Ascending aorta (tissue), 2 donors: ENCODE data around the gene UTF1. TPM values are rescaled to one million over a fixed set of nuclear protein-coding genes. Genes with fewer than 3 reads are reported as not detected.
"Not testable (repeated sequence)": the region's sequence is repeated elsewhere in the genome, so short reads cannot be mapped to it uniquely, and the experiment has no call there.

Source experiments
- DNase-seq, 2 donors: peaks; one replicate each; pipeline ENCODE4 v3.0.0-alpha.2; 2019; ENCODE audit warnings: low spot score in 2 of 2
- H3K27ac ChIP-seq, 2 donors: fragments of 200-600 bp; sonication (generic); one replicate each; pipeline ENCODE4 v1.5.1; 2016 to 2017; ENCODE audit warnings: mild to moderate bottlenecking in 1 of 2
- H3K27me3 ChIP-seq: fragments of 200-600 bp; sonication (generic); one replicate; pipeline ENCODE4 v1.5.1; 2017
- H3K36me3 ChIP-seq, 2 donors: fragments of 200-600 bp; sonication (generic); one replicate each; pipeline ENCODE4 v1.5.1; 2016
- H3K4me1 ChIP-seq, 2 donors: fragments of 200-600 bp; sonication (generic); one replicate each; pipeline ENCODE4 v1.5.1; 2016 to 2017; ENCODE audit warnings: mild to moderate bottlenecking in 1 of 2
- H3K4me3 ChIP-seq, 2 donors: fragments of 200-600 bp; sonication (generic); one replicate each; pipeline ENCODE4 v1.5.1; 2016 to 2017; ENCODE audit warnings: mild to moderate bottlenecking in 1 of 2
- H3K9me3 ChIP-seq, 2 donors: fragments of 200-600 bp; sonication (generic); one replicate each; pipeline ENCODE4 v1.5.1; 2016
- intact Hi-C: fragments of 100-400 bp; cut with DNase I; formaldehyde crosslinking; loops from one replicate; pipeline ENCODE4 v1.15.1; 2023
- total RNA-seq: library from RNA; depleted of rRNA; stranded (reverse); fragments of >200 nt; gene quantifications from one replicate; pipeline ENCODE4 v1.1.0, GENCODE V29; 2016
- TF ChIP-seq, protein P1 (sequence below), 3 experiments: fragments of 200-600 bp in 2 of 3; fragments of 450-650 bp in 1 of 3; sonication (generic) in 2 of 3; IDR thresholded peaks; one replicate each; pipeline ENCODE4 v1.5.1; 2016 to 2019; ENCODE audit warnings: antibody characterized with exemption in 3 of 3, mild to moderate bottlenecking in 1 of 3, moderate library complexity in 1 of 3

The UTF1 gene
- total RNA-seq, 1 donor from 2014 or later = not detected

DNA sequence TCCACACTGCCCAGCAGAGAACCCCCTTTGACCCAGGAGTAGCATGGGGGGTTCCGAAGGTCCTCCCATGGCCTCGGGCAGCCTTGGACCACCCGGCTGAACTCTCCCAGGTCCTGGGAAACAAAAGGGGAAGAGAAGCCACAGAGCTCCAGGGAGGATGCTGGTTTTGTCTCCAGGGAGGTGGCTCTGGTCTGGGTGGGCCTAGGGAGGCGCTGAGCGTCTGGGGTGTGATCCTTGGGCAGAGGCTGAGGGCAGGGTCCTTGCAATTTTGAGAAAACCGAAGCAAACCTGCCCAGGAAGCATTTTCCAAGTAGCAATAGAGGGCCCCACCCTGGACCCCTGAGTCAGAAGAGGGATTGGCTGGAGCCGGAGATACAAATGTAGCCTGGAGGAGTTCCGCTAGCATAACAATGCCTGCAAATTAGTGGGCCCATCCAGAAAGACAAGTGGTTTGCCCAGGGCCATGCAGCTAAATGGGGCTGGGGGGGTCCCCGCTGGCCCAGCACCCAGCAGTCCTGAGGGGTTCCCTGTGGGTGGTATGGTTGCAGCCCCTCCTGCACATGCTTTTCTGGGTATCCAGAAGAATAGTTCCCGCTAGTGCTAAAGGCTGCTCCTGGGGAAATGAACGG is 2.0 kb downstream of the UTF1 start:
- Histone ChIP-seq H3K4me3 (no peak overlapping the region), H3K36me3 (no peaks in the 10 kb centered on the region), H3K4me1 (peaks cover 0 to 3% of the 10 kb centered on the region in 2 donors), H3K9me3 (no peaks in the 10 kb centered on the region), H3K27me3 (peaks cover 15% of the 10 kb centered on the region), H3K27ac (no peak overlapping the region)
- TF ChIP-seq, protein P1, sequence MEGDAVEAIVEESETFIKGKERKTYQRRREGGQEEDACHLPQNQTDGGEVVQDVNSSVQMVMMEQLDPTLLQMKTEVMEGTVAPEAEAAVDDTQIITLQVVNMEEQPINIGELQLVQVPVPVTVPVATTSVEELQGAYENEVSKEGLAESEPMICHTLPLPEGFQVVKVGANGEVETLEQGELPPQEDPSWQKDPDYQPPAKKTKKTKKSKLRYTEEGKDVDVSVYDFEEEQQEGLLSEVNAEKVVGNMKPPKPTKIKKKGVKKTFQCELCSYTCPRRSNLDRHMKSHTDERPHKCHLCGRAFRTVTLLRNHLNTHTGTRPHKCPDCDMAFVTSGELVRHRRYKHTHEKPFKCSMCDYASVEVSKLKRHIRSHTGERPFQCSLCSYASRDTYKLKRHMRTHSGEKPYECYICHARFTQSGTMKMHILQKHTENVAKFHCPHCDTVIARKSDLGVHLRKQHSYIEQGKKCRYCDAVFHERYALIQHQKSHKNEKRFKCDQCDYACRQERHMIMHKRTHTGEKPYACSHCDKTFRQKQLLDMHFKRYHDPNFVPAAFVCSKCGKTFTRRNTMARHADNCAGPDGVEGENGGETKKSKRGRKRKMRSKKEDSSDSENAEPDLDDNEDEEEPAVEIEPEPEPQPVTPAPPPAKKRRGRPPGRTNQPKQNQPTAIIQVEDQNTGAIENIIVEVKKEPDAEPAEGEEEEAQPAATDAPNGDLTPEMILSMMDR (IDR thresholded peaks at IDR 0.05) = no peak
- no peak for DNase-seq
- intact Hi-C loops = no loop called here

DNA sequence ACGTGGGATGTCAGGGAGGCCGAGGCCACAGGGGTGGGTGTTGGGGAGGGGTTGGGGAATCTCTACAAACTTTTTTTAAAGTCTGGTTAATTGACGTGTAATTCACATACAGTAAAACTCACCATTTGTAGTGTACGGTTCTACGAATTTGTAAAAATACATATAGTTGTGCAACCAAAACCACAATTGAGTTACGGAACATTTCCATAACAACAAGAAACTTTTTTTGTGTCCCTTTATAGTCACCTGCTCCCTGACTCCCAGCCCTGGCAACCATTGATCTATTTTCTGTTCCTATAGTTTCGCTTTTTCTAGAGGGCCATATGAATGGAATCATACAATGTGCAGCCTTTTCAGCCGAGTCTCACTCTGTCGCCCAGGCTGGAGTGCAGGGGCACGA is 4.8 kb downstream of the UTF1 start:
- H3K4me3 ChIP-seq, DNase-seq, H3K36me3 ChIP-seq, H3K27ac ChIP-seq, H3K9me3 ChIP-seq, H3K4me1 ChIP-seq, intact Hi-C loops: not testable (repeated sequence)
- H3K27me3 ChIP-seq = peaks cover 19% of the 10 kb centered on the region

DNA sequence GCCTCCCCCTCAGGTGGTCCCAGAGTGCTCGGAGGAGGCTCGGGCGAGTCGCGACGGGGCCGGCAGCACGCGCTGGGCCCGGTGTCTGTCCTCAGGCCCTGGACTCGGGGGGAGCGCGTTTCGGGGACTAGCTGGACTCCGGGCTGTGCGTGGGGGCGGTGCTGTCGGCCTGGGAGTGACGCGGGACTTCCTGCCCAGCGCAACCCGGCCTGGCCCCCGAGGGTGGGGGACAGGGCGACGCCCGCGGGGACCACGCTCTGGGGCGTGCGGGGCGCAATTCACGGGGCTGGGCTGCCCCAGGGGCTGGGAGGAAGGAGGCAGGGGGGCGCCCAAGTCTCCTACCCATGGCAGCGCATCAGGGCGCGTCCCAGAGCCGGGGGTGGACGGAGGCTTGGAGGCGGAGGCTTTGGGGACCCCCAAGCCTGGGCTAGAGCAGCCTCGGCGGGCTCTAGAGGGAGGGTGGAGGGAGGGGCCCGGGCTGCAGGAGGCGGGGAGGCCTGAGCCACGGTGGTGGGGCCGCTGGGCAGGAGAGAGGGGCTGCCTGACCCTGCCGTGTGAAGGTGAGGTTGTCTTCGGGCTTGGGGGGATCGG is 5.3 kb downstream of the UTF1 start:
- H3K4me1 ChIP-seq = peaks cover 0 to 3% of the 10 kb centered on the region in 2 donors
- intact Hi-C loops = no loop called here
- H3K27ac ChIP-seq = peak overlapping the region; percentile 8 to 49
- H3K9me3 ChIP-seq = no peaks in the 10 kb centered on the region
- H3K27me3 ChIP-seq = peaks cover 19% of the 10 kb centered on the region
- H3K4me3 ChIP-seq = peak overlapping the region in 1 of 2 donors; percentile 56
- H3K36me3 ChIP-seq = no peaks in the 10 kb centered on the region
- TF ChIP-seq, protein P1 (IDR thresholded peaks at IDR 0.05) = no peak
- DNase-seq = no peak

DNA sequence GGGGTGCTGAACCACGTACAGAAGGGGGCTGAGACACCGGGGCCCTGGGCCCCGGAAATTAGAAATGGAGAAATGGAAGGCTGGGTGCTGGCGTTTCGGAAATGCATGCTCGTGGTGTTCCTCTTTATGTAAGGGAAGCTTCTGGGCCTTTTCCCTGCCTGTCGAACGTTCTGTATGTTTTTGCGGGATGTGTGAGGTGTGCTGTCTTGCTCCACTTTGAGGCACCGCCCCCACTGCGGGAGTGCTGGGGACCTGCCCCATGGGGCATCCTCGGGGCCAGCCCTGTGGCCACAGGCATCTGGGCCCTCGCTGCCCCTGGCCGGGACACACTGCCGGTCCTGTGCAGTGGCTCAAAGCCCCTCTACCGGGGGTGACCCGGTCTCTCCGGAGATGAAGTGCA is 5.9 kb downstream of the UTF1 start:
- H3K27ac ChIP-seq = peak overlapping the region in 1 of 2 donors; percentile 27

DNA sequence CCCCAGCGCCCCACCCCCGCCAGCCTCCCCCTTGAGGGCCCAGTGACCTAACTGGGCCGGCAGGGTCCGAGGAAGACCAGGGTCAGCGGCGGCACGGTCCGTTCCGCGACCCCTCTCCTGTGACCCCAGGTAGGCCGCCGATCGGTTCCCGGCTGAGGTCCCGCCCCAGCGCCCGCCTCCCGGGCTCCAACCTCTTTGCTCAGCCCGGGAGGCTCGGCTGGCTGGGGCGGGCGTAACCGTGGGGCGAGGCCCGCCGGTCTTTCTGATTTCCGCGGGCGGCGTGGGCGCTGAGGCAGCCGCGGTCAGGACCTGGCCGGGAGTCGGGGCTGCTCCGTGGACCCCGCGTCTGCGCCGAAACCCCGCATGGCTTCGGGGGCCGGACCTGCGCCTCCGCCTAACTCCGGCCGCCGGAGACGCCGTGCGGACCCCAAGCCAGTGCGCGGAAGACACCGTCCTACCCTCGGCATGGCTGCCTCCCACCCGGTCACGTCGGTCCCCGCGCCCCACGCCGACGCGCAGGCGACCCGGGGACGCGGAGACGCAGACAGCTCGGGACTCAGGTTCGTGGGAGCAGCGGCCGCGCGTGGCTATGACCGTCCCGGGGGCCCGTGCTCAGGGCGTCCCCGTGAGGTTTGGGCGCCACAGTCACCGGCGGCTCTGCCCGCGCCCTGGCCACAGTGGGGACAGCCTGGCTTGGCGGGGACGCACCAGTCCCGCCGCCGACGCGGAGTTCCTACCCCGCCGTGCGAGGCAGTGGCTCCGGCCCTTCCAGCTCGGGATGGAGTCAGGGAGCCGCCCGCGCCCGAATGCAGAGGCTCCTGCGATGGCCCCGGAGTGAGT is 6.6 kb downstream of the UTF1 start:
- intact Hi-C loops = no loop called here
- TF ChIP-seq, protein P1 (IDR thresholded peaks at IDR 0.05) = no peak
- no peaks in the 10 kb centered on the region for H3K36me3 ChIP-seq
- H3K27ac ChIP-seq = peak overlapping the region in 1 of 2 donors; percentile 27
- no peaks in the 10 kb centered on the region for H3K9me3 ChIP-seq
- H3K4me3 ChIP-seq = peak overlapping the region; percentile 1 to 56
- H3K4me1 ChIP-seq = peaks cover 0 to 3% of the 10 kb centered on the region in 2 donors
- peaks cover 19% of the 10 kb centered on the region for H3K27me3 ChIP-seq
- no peak for DNase-seq

More for the DNA sequence above, 5.9 kb downstream of the UTF1 start:
- Histone ChIP-seq H3K36me3 (no peaks in the 10 kb centered on the region), H3K27me3 (peaks cover 19% of the 10 kb centered on the region), H3K4me3 (peak overlapping the region; percentile 1 to 56), H3K4me1 (peaks cover 0 to 3% of the 10 kb centered on the region in 2 donors), H3K9me3 (no peaks in the 10 kb centered on the region)
- TF ChIP-seq, protein P1 (IDR thresholded peaks at IDR 0.05) = no peak
- DNase-seq = no peak
- intact Hi-C loops = no loop called here

DNA sequence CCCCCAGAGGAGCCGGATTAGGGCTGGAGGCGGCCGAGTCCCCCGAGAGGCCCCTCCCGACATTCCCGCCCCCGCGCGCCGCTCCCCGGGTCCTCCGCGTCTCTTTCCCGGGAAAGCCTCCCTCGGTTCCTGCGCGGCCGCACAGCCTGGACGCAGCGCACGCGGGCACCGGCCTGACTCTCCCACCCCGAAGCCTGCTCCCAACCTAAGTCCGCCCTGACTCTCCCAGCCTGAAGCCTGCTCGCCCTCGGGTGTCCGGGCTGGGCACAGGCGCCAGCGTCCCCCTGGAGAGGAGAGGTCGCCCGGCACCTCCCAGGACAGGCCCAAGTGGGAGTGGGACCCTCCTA is 7.2 kb downstream of the UTF1 start:
- intact Hi-C loops = no loop called here
- peaks cover 19% of the 10 kb centered on the region for H3K27me3 ChIP-seq
- no peaks in the 10 kb centered on the region for H3K9me3 ChIP-seq
- no peaks in the 10 kb centered on the region for H3K36me3 ChIP-seq
- DNase-seq = no peak
- peaks cover 0 to 3% of the 10 kb centered on the region in 2 donors for H3K4me1 ChIP-seq
- H3K27ac ChIP-seq = no peak overlapping the region
- H3K4me3 ChIP-seq = peak overlapping the region; percentile 1 to 56
- TF ChIP-seq, protein P1 (IDR thresholded peaks at IDR 0.05) = no peak
